H1 (cell line): Measurements from ENCODE around the gene AFAP1L2. TPM values are rescaled to one million over a fixed set of nuclear protein-coding genes. Genes with fewer than 3 reads are reported as not detected.

Source experiments
- CTCF ChIA-PET: fragments of 300-600 bp; sonication (Branson Sonifier 250); formaldehyde crosslinking; loops from one replicate; lab custom pipeline; 2021; ENCODE audit not compliant: partially characterized antibody; lab: Charles Lee
- POLR2A ChIA-PET: fragments of 300-600 bp; sonication (Branson Sonifier 250); formaldehyde crosslinking; loops from one replicate; lab custom pipeline; 2021; ENCODE audit warnings: inconsistent platforms; ENCODE audit not compliant: partially characterized antibody; lab: Charles Lee
- DNase-seq, 2 experiments: peaks; one replicate each; pipeline versions ENCODE4 v3.0.0 to v3.0.0-alpha.2; 2010 to 2022; ENCODE audit warnings: low spot score in 2 of 2, low read depth in 1 of 2, mixed read lengths in 1 of 2
- FAIRE-seq: peaks from 2 replicates; lab custom pipeline; 2011; peaks lifted over from hg19 to GRCh38; lab: Jason Lieb, UNC
- H2AFZ ChIP-seq: 2 replicates; pipeline ENCODE4 v1.8.1; 2012; ENCODE audit warnings: low read length, inconsistent platforms
- H2AK5ac ChIP-seq: 2 replicates; pipeline ENCODE4 v1.6.1; 2013; ENCODE audit warnings: low read depth, low read length
- H2BK120ac ChIP-seq: replicated peaks from 2 replicates; pipeline ENCODE3; 2013; ENCODE audit warnings: low read depth, low read length, inconsistent platforms
- H2BK12ac ChIP-seq: 2 replicates; pipeline ENCODE4 v1.6.1; 2013; ENCODE audit warnings: low read depth, low read length
- H2BK15ac ChIP-seq: 2 replicates; pipeline ENCODE4 v1.6.1; 2013; ENCODE audit warnings: low read length
- H2BK20ac ChIP-seq: 2 replicates; pipeline ENCODE4 v1.6.1; 2013; ENCODE audit warnings: low read length
- H2BK5ac ChIP-seq: 2 replicates; pipeline ENCODE4 v1.6.1; 2013; ENCODE audit warnings: low read depth, low read length
- H3K14ac ChIP-seq: 2 replicates; pipeline ENCODE4 v1.6.1; 2013; ENCODE audit warnings: inconsistent platforms; ENCODE audit not compliant: insufficient read length
- H3K18ac ChIP-seq: 2 replicates; pipeline ENCODE4 v1.6.1; 2013; ENCODE audit warnings: low read length; ENCODE audit errors: extremely low read depth
- H3K23ac ChIP-seq: 2 replicates; pipeline ENCODE4 v1.6.1; 2013; ENCODE audit warnings: inconsistent platforms; ENCODE audit not compliant: insufficient read length
- H3K23me2 ChIP-seq: 2 replicates; pipeline ENCODE4 v1.6.1; 2013; ENCODE audit warnings: low read depth, low read length
- H3K27ac ChIP-seq: 2 replicates; pipeline ENCODE4 v1.6.1; 2011; ENCODE audit warnings: low read depth, low read length, inconsistent platforms
- H3K27me3 ChIP-seq, 4 experiments: replicated peaks in 1 of 4; 1 replicate in 1 of 4; 2 replicates in 3 of 4; pipeline versions ENCODE4 v1.6.1 to v1.8.1; 2011 to 2013; ENCODE audit warnings: low read length in 3 of 4, mild to moderate bottlenecking in 3 of 4, inconsistent platforms in 2 of 4, mixed read lengths in 2 of 4, moderate library complexity in 1 of 4; ENCODE audit not compliant: control insufficient read depth in 3 of 4, insufficient read depth in 3 of 4; ENCODE audit errors: extremely low read depth in 1 of 4
- H3K36me3 ChIP-seq, 4 experiments: 2 replicates each; pipeline versions ENCODE4 v1.6.1 to v1.8.1; 2011 to 2013; ENCODE audit warnings: mild to moderate bottlenecking in 4 of 4, low read length in 3 of 4, moderate library complexity in 2 of 4, control low read depth in 1 of 4, inconsistent platforms in 1 of 4; ENCODE audit not compliant: insufficient read depth in 4 of 4, control insufficient read depth in 2 of 4
- H3K4ac ChIP-seq: replicated peaks from 2 replicates; pipeline ENCODE3; 2013; ENCODE audit warnings: low read length, low read depth, mixed read lengths, inconsistent platforms; ENCODE audit not compliant: insufficient read length
- H3K4me1 ChIP-seq, 4 experiments: replicated peaks in 1 of 4; 1 replicate in 1 of 4; 2 replicates in 3 of 4; pipeline versions ENCODE4 v1.6.1 to v1.8.1; 2011 to 2013; ENCODE audit warnings: low read length in 3 of 4, inconsistent platforms in 2 of 4, mixed read lengths in 1 of 4; ENCODE audit not compliant: insufficient read depth in 4 of 4, control insufficient read depth in 3 of 4
- H3K4me2 ChIP-seq, 2 experiments: 2 replicates each; pipeline versions ENCODE4 v1.6.1 to v1.8.1; 2011 to 2013; ENCODE audit warnings: low read depth in 2 of 2, low read length in 2 of 2, control low read depth in 1 of 2, inconsistent platforms in 1 of 2, mild to moderate bottlenecking in 1 of 2; ENCODE audit not compliant: insufficient read depth in 1 of 2
- H3K4me3 ChIP-seq, 4 experiments: fragments of 200-600, 300-600 bp in 1 of 4; sonication (generic), shearing (Covaris generic), sonication (Bioruptor Twin) in 1 of 4; 2 replicates each; pipeline versions ENCODE4 v1.5.1 to v1.8.1; 2011 to 2016; ENCODE audit warnings: low read length in 4 of 4, low read depth in 3 of 4, control low read depth in 2 of 4, inconsistent platforms in 2 of 4, mild to moderate bottlenecking in 2 of 4, mixed read lengths in 1 of 4, moderate library complexity in 1 of 4; ENCODE audit not compliant: insufficient read depth in 2 of 4; ENCODE audit errors: extremely low read depth in 1 of 4
- H3K56ac ChIP-seq: replicated peaks from 2 replicates; pipeline ENCODE3; 2013; ENCODE audit warnings: low read depth, mild to moderate bottlenecking, mixed read lengths, low read length, inconsistent platforms; ENCODE audit not compliant: insufficient read length
- H3K79me1 ChIP-seq: 2 replicates; pipeline ENCODE4 v1.6.1; 2013; ENCODE audit warnings: low read depth, low read length, control low read depth
- H3K79me2 ChIP-seq, 2 experiments: 2 replicates each; pipeline versions ENCODE4 v1.6.1 to v1.8.1; 2012 to 2013; ENCODE audit warnings: low read length in 2 of 2, mild to moderate bottlenecking in 2 of 2, inconsistent platforms in 1 of 2; ENCODE audit not compliant: insufficient read depth in 2 of 2, control insufficient read depth in 1 of 2
- H3K9ac ChIP-seq, 4 experiments: replicated peaks in 1 of 4; 1 replicate in 1 of 4; 2 replicates in 3 of 4; pipeline versions ENCODE4 v1.6.1 to v1.8.1; 2011 to 2013; ENCODE audit warnings: low read depth in 3 of 4, low read length in 3 of 4, control low read depth in 2 of 4, mild to moderate bottlenecking in 2 of 4, moderate library complexity in 2 of 4, inconsistent platforms in 1 of 4; ENCODE audit errors: extremely low read depth in 1 of 4
- H3K9me3 ChIP-seq, 2 experiments: 2 replicates each; pipeline versions ENCODE4 v1.6.1 to v1.8.1; 2012 to 2013; ENCODE audit warnings: mild to moderate bottlenecking in 2 of 2, moderate library complexity in 2 of 2, control low read depth in 1 of 2, inconsistent platforms in 1 of 2, low read depth in 1 of 2, low read length in 1 of 2, mixed read lengths in 1 of 2; ENCODE audit not compliant: insufficient read depth in 2 of 2
- H4K20me1 ChIP-seq, 2 experiments: replicated peaks in 1 of 2; 2 replicates each; pipeline versions ENCODE3 to v1.8.1; 2011 to 2013; ENCODE audit warnings: inconsistent platforms in 2 of 2, low read length in 2 of 2, mild to moderate bottlenecking in 1 of 2; ENCODE audit not compliant: insufficient read depth in 2 of 2, control insufficient read depth in 1 of 2
- H4K5ac ChIP-seq: 2 replicates; pipeline ENCODE4 v1.6.1; 2013; ENCODE audit warnings: low read length, low read depth, mixed read lengths, inconsistent platforms; ENCODE audit not compliant: insufficient read length
- H4K8ac ChIP-seq: 2 replicates; pipeline ENCODE4 v1.8.0; 2013; ENCODE audit warnings: mild to moderate bottlenecking, moderate library complexity, low read length, inconsistent platforms; ENCODE audit not compliant: insufficient read depth; ENCODE audit errors: extremely low read depth
- H4K91ac ChIP-seq: replicated peaks from 2 replicates; pipeline ENCODE3; 2013; ENCODE audit warnings: low read length, mixed read lengths, inconsistent platforms; ENCODE audit not compliant: insufficient read length
- GABPA ChIP-seq: IDR thresholded peaks from 2 replicates; pipeline ENCODE4 v1.6.1; 2011; ENCODE audit warnings: mild to moderate bottlenecking, low read length, moderate library complexity, borderline replicate concordance; ENCODE audit not compliant: insufficient read depth
- HDAC6 ChIP-seq: IDR thresholded peaks from one replicate; pipeline ENCODE4 v1.7.1; 2012; ENCODE audit warnings: low read depth, mild to moderate bottlenecking, inconsistent platforms, low read length, moderate library complexity
- POLR2A ChIP-seq, 2 experiments: IDR thresholded peaks; 1 replicate in 1 of 2; 2 replicates in 1 of 2; pipeline ENCODE4 v1.6.1; 2011; ENCODE audit warnings: low read depth in 2 of 2, low read length in 2 of 2, mild to moderate bottlenecking in 2 of 2; ENCODE audit errors: control extremely low read depth in 1 of 2
- SIX5 ChIP-seq: IDR thresholded peaks from 2 replicates; pipeline ENCODE4 v1.6.1; 2011; ENCODE audit warnings: mild to moderate bottlenecking, low read depth, low read length
- SP2 ChIP-seq: IDR thresholded peaks from 2 replicates; pipeline ENCODE4 v1.6.1; 2012; ENCODE audit warnings: mild to moderate bottlenecking, low read length, inconsistent platforms
- WGBS, 2 experiments: shearing (Covaris generic) in 1 of 2; methylation state at CpG; one replicate each; pipeline versions ENCODE4 v1.1.6 to v1.1.7; 2013 to 2015; ENCODE audit warnings: low lambda C conversion rate in 2 of 2, mixed read lengths in 2 of 2, inconsistent platforms in 1 of 2, low coverage in 1 of 2, missing lambda C conversion rate in 1 of 2; ENCODE audit not compliant: insufficient replicate concordance in 2 of 2, insufficient coverage in 1 of 2, insufficient read length in 1 of 2; ENCODE audit errors: extremely low coverage in 1 of 2, missing lambda C conversion rate in 1 of 2; 5-methylcytosine and 5-hydroxymethylcytosine counted together
- polyA plus RNA-seq, 7 experiments: library from polyadenylated mRNA; depleted of rRNA in 3 of 7; stranded (reverse) in 5 of 7; unstranded in 2 of 7; fragments of >200 nt in 5 of 7; fragments of 200-250 nt in 2 of 7; gene quantifications; 1 replicate in 5 of 7; 2 replicates in 1 of 7; 4 replicates in 1 of 7; pipeline versions ENCODE4 v1.2.1 to v1.2.3, GENCODE V29; 2011 to 2013; ENCODE audit warnings: missing spikeins in 2 of 7, mixed read lengths in 2 of 7
- total RNA-seq: library from RNA; stranded (reverse); fragmentation: NEBNext Ultra II Directional; extraction: Animal tissue kit (Norgen Biotek cat#: 25700); gene quantifications from 2 replicates; pipeline ENCODE4 v1.2.1, GENCODE V29; 2021
- TF ChIP-seq, protein P1 (sequence below): IDR thresholded peaks from 2 replicates; pipeline ENCODE4 v1.6.1; 2012; ENCODE audit warnings: inconsistent platforms

Gene AFAP1L2
- total and polyA plus RNA-seq, 2 of the 8 experiments (the other 6 are each of a cell fraction or from before 2014, with no cell fraction given), result 3.9 to 6.4 TPM

DNA sequence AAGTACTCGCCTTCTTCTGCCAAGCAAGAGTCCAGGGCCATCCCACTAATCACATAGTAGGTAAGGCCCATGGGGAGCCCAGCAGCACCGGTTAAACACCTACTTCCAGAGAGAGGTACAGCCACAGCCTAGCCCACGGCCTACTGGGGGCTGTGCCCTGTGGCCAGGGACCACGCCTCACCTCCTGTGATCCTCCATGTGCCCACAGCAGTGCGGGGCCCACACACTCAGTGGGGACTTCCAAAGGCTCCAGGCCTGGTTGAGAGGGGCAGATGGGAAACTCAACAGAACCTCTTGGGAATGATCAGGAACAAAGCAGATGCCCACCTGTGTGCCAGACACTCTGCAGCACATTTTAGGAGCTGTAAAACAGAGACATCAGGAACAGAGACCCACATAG, 19.7 kb downstream of the AFAP1L2 start:
- H3K27me3 ChIP-seq, result no peaks in the 10 kb centered on the region
- no peak for DNase-seq
- WGBS, 2 experiments, result 91% methylated on average over 5 of the region's 5 CpGs; no CpG with 5 or more reads in 1 of the 2 experiments
- H4K8ac ChIP-seq, result peak overlapping the region; percentile 35; the same call in 1 of the 2 replicates
- no peaks in the 10 kb centered on the region for H3K36me3 ChIP-seq
- no peak overlapping the region for H2BK5ac ChIP-seq
- H3K79me1 ChIP-seq, result no peaks in the 10 kb centered on the region
- no peak overlapping the region for H2AK5ac ChIP-seq
- no peak overlapping the region for H2BK12ac ChIP-seq
- H3K4me1 ChIP-seq, result peaks cover 0 to 10% (median 1%) of the 10 kb centered on the region in 4 experiments; a peak in 3 of 7 replicates
- no peaks in the 10 kb centered on the region for H3K23me2 ChIP-seq
- FAIRE-seq, result no peak
- no peak overlapping the region for H2BK20ac ChIP-seq
- H3K18ac ChIP-seq, result no peak overlapping the region
- H2BK120ac ChIP-seq, result no peak overlapping the region
- no peak overlapping the region for H3K9ac ChIP-seq
- no peak overlapping the region for H3K27ac ChIP-seq
- H3K23ac ChIP-seq, result no peak overlapping the region
- POLR2A ChIA-PET, result no interaction called here
- H3K56ac ChIP-seq, result no peak overlapping the region
- H3K79me2 ChIP-seq, result no peaks in the 10 kb centered on the region
- CTCF ChIA-PET, result interaction anchor here (0.7 to 13.0 kb wide), 7 partner anchors 12 to 310 kb away, joined by 3 to 209 read pairs (median 4); no protein-coding TSS in a partner anchor
- H3K14ac ChIP-seq, result no peak overlapping the region
- H2BK15ac ChIP-seq, result no peak overlapping the region
- no peaks in the 10 kb centered on the region for H4K20me1 ChIP-seq
- H3K4me2 ChIP-seq, result no peak overlapping the region
- no peak overlapping the region for H3K4me3 ChIP-seq
- TF ChIP-seq POLR2A (IDR thresholded peaks at IDR 0.05; ENCODE audit: control extremely low read depth in 1 of 2, low read depth in 2 of 2, low read length in 2 of 2) (no peak), SP2 (no peak), SIX5 (no peak), GABPA (no peak), HDAC6 (no peak)
- TF ChIP-seq, protein P1, sequence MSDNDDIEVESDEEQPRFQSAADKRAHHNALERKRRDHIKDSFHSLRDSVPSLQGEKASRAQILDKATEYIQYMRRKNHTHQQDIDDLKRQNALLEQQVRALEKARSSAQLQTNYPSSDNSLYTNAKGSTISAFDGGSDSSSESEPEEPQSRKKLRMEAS, result no peak
- TF ChIP-seq, all 59 proteins: peak for 0
- Histone ChIP-seq H2AFZ (no peak overlapping the region), H4K91ac (no peak overlapping the region), H3K9me3 (no peaks in the 10 kb centered on the region), H3K4ac (no peak overlapping the region), H4K5ac (no peak overlapping the region)
